HPDE6-E6E7 (cell line): ENCODE measurements around the gene CSNK1A1L.

Experiments
- DNase-seq: peaks from one replicate; pipeline ENCODE4 v3.0.0; 2011; ENCODE audit warnings: missing footprints; ENCODE audit errors: extremely low spot score

The CSNK1A1L gene

GRCh38 chr13:37105251-37105714 lies at the start of gene CSNK1A1L:
Gene CSNK1A1L (minus strand): TSS chr13:37105664. CDS start chr13:37105256, 408 bp downstream.
- no peak for DNase-seq

- no peak for DNase-seq
These were observed 43.9 kb upstream of the CSNK1A1L start for GRCh38 chr13:37149380-37149779.

- no peak for DNase-seq
These were observed 43.0 kb upstream of the CSNK1A1L start for GRCh38 chr13:37148501-37148900.

- DNase-seq, result no peak
These were observed 39.2 kb upstream of the CSNK1A1L start for GRCh38 chr13:37144661-37145060.

GRCh38 chr13:37143911-37144310 lies 38.4 kb upstream of the CSNK1A1L start:
- no peak for DNase-seq

GRCh38 chr13:37142877-37143276 lies 37.4 kb upstream of the CSNK1A1L start:
- DNase-seq, result no peak

- DNase-seq, result no peak
These were observed 35.5 kb upstream of the CSNK1A1L start for GRCh38 chr13:37141011-37141410.

- no peak for DNase-seq
These were observed 33.9 kb upstream of the CSNK1A1L start for GRCh38 chr13:37139356-37139755.

GRCh38 chr13:37138926-37139325 lies 33.5 kb upstream of the CSNK1A1L start:
- no peak for DNase-seq

- DNase-seq, result no peak
These were observed 32.7 kb upstream of the CSNK1A1L start for GRCh38 chr13:37138169-37138568.

- no peak for DNase-seq
These were observed 31.2 kb upstream of the CSNK1A1L start for GRCh38 chr13:37136633-37137032.

- no peak for DNase-seq
These were observed 30.7 kb upstream of the CSNK1A1L start for GRCh38 chr13:37136187-37136586.

- DNase-seq, result no peak
These were observed 29.1 kb upstream of the CSNK1A1L start for GRCh38 chr13:37134411-37135041.

- no peak for DNase-seq
These were observed 26.7 kb upstream of the CSNK1A1L start for GRCh38 chr13:37132211-37132610.

GRCh38 chr13:37131092-37131491 lies 25.6 kb upstream of the CSNK1A1L start:
- DNase-seq, result no peak

- DNase-seq, result no peak
These were observed 24.4 kb upstream of the CSNK1A1L start for GRCh38 chr13:37129866-37130265.

- DNase-seq, result no peak
These were observed 22.3 kb upstream of the CSNK1A1L start for GRCh38 chr13:37127691-37128241.

GRCh38 chr13:37123337-37123736 lies 17.9 kb upstream of the CSNK1A1L start:
- DNase-seq, result no peak

- DNase-seq, result no peak
These were observed 12.6 kb upstream of the CSNK1A1L start for GRCh38 chr13:37118016-37118415.

- no peak for DNase-seq
These were observed 8.8 kb upstream of the CSNK1A1L start for GRCh38 chr13:37114250-37114649.

- DNase-seq, result no peak
These were observed 8.1 kb upstream of the CSNK1A1L start for GRCh38 chr13:37113534-37113933.

GRCh38 chr13:37109051-37109678 lies 3.7 kb upstream of the CSNK1A1L start:
- DNase-seq, result no peak

GRCh38 chr13:37107868-37108267 lies 2.4 kb upstream of the CSNK1A1L start:
- no peak for DNase-seq
